GM18867 (cell line): ENCODE data around the gene ZNF672.
"Not testable (repeated sequence)": the region's sequence is repeated elsewhere in the genome, so short reads cannot be mapped to it uniquely, and the experiment has no call there.

ENCODE experiments used
- ATAC-seq: cut with Tn5 transposase; IDR thresholded peaks from one replicate; pipeline ENCODE4 v1.9.1; 2021; ENCODE audit warnings: mild to moderate bottlenecking, moderate library complexity; ENCODE audit not compliant: unreplicated experiment

Gene ZNF672

GRCh38 chr1:248884632-248885295, 46.7 kb downstream of the ZNF672 start:
- no peak for ATAC-seq

DNA sequence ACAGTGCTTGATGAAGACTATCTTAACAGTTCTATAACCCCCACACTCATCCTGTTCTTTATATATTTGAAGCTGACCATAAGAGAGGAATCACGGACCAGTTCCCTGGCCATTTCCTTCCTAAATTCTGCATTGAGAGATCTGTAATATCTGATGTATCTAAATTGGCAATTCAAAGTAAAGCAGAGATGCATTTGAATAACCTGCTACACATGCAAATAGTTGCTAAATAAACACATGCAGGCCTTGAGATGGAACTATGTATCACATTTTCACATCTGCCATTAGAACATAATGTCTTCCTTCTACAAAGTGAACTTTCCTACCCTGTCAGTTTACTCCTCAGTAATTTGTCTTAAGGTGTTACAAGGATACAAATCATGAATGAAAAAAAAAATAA, 47.6 kb downstream of the ZNF672 start:
- ATAC-seq = no peak

DNA sequence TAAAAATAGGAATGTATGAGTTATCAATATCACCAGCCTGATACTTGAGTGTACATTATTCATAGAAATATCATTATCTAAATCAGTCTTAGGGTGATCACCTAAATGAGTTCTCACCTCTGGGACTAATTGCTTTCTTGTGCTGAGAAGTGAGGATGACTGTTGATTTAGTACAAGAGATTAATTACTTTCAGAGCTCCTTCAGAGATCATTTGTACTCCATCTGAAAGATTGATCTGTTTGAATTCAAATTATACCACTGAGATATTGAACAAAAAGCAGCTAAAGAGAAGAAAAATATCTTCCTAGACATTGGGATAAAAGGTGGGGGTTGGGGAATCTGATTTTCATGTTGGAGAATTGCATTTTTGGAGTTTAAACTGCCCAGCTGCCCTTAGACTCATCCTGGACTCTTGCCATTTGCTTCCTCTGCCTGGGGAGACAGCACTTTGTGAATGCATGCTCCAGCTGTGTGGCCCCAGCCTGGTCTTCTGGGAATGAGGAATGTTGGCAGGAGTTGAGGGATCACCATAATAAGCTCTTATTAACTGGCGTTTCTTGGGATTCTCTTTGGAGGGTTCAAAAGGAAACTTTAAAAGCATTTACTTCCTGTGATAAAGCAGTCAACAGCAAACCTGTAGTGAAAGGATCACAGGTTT, 48.3 kb downstream of the ZNF672 start:
- ATAC-seq = no peak

DNA sequence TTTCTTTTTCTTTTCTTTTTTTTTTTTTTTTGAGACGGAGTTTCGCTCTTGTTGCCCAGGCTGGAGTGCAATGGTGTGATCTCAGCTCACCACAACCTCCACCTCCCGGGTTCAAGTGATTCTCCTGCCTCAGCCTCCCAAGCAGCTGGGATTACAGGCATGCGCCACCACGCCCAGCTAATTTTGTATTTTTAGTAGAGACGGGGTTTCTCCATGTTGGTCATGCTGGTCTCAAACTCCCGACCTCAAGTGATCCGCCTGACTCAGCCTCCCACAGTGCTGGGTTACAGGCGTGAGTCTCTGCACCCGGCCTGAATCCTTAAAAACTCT, 51.9 kb downstream of the ZNF672 start:
- ATAC-seq = not testable (repeated sequence)

DNA sequence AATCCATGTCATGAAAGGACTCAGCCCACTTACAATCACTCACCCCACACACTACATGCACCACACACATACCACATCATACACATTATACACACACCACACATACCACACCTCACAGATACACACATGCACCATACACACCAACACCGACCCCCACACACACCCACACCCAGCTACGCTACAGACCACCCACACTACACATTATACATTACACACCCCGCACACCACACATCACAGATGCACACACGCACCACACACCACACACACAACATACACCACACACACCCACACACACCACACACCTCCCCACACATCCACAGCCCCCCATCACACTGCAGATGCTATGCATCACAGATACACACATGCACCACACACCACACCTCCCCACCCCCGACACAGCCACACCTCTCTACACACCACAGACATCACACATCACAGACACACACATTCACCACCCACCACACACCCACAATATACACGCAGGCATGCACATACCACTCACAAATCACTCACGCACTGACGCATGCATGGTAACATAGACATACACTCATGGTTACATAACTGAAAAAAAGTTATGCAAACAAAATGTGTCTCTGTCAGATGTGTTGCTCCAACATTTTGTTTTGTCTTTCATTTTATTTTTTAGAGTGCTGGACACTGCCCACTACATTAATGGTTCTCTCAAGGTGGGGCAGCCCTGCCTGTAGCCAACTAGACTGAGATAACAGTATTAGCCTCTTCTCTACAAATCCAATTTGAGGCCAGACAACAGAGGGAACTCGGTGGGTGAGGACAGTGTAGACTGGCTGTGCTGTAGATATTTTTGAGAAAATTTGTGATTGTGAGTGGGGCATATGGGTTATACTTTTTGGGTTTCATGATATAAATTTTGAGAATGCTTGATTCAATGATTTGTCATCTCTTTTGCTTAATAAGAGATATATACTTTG, 52.8 kb downstream of the ZNF672 start:
- no peak for ATAC-seq

DNA sequence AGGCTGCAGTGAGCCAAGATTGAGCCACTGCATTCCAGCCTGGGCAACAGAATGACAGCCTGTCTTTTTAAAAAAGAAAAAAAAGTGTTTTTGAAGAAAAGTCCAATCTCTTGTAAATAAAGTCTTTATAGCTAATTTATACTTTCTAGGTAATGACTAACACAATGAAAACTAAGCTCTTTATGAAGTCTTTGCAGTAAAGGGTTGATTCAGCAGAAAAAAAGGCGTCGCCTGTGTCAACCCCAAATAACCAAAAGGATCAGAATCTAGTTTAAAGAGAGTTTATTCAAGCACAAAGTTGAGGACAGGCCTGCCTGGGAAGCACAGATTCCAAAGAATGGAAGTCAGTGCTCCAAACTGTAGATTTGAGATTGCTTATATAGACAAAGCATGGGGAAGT, 53.7 kb downstream of the ZNF672 start:
- ATAC-seq = no peak

DNA sequence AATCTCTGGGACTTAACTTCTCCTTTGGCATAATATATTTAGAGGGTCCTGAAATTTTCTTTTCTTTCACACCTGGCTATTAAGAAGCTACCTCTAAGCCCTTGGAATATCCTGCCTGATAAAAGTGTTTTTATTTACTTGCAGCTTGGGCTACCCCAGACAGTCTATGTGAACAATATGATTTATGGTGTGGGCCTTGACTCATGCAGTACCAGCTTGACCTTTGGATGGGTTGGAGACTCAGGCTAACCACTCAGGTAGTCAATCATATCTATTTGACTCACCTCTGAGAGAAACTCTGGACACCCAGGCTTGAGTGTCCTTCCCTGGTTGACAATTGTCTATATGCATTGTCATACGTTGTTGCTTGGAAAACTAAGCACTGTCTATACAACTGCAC, 54.6 kb downstream of the ZNF672 start:
- no peak for ATAC-seq

GRCh38 chr1:248894837-248895236, 56.8 kb downstream of the ZNF672 start:
- no peak for ATAC-seq

DNA sequence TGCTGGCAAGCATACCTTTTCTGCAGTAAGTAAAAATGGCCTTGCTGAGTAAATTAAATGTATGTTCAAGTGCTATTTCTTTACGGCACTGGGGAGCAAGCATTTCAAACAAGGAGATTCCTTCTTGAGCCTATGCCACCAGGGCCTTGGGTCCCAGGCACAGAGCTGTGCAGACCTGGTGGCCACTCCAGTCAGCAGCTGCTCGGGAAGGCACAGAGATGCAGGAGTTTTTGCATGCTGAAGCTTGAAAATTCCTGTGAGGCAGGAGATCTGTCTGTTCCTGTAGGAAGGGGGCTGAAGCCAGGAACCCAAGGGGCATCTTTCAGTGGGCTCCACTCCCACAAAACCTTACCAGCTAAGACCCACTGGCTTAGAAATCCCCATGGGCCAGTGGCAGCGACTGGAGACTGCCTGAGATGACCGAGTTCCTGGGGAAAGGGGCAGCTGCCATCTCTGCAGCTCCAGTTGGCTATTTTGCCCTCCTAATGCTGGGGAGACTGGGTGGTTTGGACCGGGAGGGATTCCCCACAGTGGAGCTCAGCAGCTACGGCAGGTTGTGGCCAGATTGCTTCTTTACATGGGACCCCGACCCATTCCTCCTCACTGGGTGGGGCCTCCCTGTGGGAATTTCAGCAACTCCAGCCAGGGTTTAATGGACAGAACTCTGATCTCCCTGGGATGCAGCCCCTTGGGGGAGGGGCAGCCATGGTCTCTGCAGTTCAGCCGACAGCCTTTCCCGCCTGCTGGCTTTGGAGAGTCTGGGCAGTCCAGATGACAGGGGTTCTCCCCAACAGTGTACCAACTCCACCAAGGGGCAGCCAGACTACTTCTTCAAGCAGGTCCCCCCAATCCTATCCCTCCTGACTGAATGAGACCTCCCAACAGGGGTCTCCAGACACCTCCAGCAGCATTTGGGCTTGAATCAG, 59.7 kb downstream of the ZNF672 start:
- ATAC-seq = no peak
